Fibroblast of villous mesenchyme (primary cell): ENCODE results near the gene EZR. TPM values are rescaled to one million over a fixed set of nuclear protein-coding genes. Genes with fewer than 3 reads are reported as not detected.
A peak's percentile ranks its signal among the peaks of the same experiment; 100 is the strongest.

ENCODE experiments used
- DNase-seq: peaks from one replicate; pipeline ENCODE4 v3.0.0-alpha.2; 2010; ENCODE audit warnings: low read depth
- H3K4me3 ChIP-seq: 2 replicates; pipeline ENCODE4 v1.5.1; 2011; ENCODE audit warnings: low read depth, mild to moderate bottlenecking, low read length
- CTCF ChIP-seq: IDR thresholded peaks from 2 replicates; pipeline ENCODE4 v1.5.1; 2012; ENCODE audit warnings: low read depth, mild to moderate bottlenecking, low read length; ENCODE audit not compliant: insufficient read depth
- total RNA-seq: library from RNA; depleted of rRNA; stranded (reverse); fragments of >200 nt; gene quantifications from 2 replicates; pipeline ENCODE4 v1.2.3, GENCODE V29; 2012

EZR gene
- total RNA-seq, 1 donor, result 100 TPM

GRCh38 chr6:158774717-158775449 lies 44.3 kb downstream of the EZR start:
- no peak overlapping the region for H3K4me3 ChIP-seq
- no peak for TF ChIP-seq CTCF
- no peak for DNase-seq

GRCh38 chr6:158773581-158774449 lies 45.4 kb downstream of the EZR start:
- DNase-seq, result no peak
- no peak for TF ChIP-seq CTCF
- no peak overlapping the region for H3K4me3 ChIP-seq

- peak; percentile 82 for DNase-seq
- TF ChIP-seq CTCF, result no peak
- no peak overlapping the region for H3K4me3 ChIP-seq
These were observed 46.3 kb downstream of the EZR start for GRCh38 chr6:158772851-158773371.

GRCh38 chr6:158772172-158772571 lies 47.0 kb downstream of the EZR start:
- no peak for DNase-seq
- H3K4me3 ChIP-seq, result no peak overlapping the region
- no peak for TF ChIP-seq CTCF

- no peak for TF ChIP-seq CTCF
- no peak for DNase-seq
- H3K4me3 ChIP-seq, result no peak overlapping the region
These were observed 47.6 kb downstream of the EZR start for GRCh38 chr6:158771399-158772152.

- no peak for DNase-seq
- H3K4me3 ChIP-seq, result no peak overlapping the region
- TF ChIP-seq CTCF, result no peak
These were observed 48.4 kb downstream of the EZR start for GRCh38 chr6:158770533-158771330.
